K562 (cell line): Measurements from ENCODE around the gene HMX1. TPM values are rescaled to one million over a fixed set of nuclear protein-coding genes. Genes with fewer than 3 reads are reported as not detected.

Source experiments
- ATAC-seq: fragments of 200-7000 bp; cut with Tn5 transposase; 3 replicates; pipeline ENCODE4 v1.9.1; 2020; ENCODE audit warnings: moderate library complexity
- BruUV-seq: library from RNA; stranded (reverse); fragments of 400-500 nt; replicated peaks from 2 replicates; lab custom pipeline; 2021; lab: Mats Ljungman, UMichigan
- CTCF ChIA-PET: fragments of 300-600 bp; formaldehyde crosslinking; extraction: SDS; loops from one replicate; lab custom pipeline; 2021; ENCODE audit warnings: low intra/inter-chr PET ratio; lab: Yijun Ruan, JAX
- POLR2A ChIA-PET: fragments of 300-600, 350-650 bp; sonication (Branson Sonifier 250); formaldehyde crosslinking; extraction: SDS; loops from one replicate; lab custom pipeline; 2021; ENCODE audit warnings: antibody characterized with exemption, inconsistent platforms; lab: Yijun Ruan, JAX
- DNase-seq, 4 experiments: peaks; one replicate each; pipeline versions ENCODE4 v3.0.0 to v3.0.0-alpha.2; 2011 to 2018; ENCODE audit warnings: low spot score in 3 of 4, mixed read lengths in 3 of 4; ENCODE audit errors: extremely low read depth in 1 of 4
- FAIRE-seq: peaks from 2 replicates; lab custom pipeline; 2011; peaks lifted over from hg19 to GRCh38; lab: Jason Lieb, UNC
- H2AFZ ChIP-seq: 2 replicates; pipeline ENCODE4 v1.6.0; 2011; ENCODE audit warnings: low read depth, low read length, control low read depth, inconsistent platforms
- H3K27ac ChIP-seq: fragments of 200-600 bp; 3 replicates; pipeline ENCODE4 v1.8.0; 2011; ENCODE audit warnings: low read depth, mild to moderate bottlenecking, control low read depth, inconsistent platforms, low read length, moderate library complexity, mixed read lengths; ENCODE audit errors: extremely low read depth
- H3K27me3 ChIP-seq, 2 experiments: fragments of 300-600 bp in 1 of 2; 2 replicates in 1 of 2; 3 replicates in 1 of 2; pipeline versions ENCODE4 v1.6.0 to v1.8.0; 2011; ENCODE audit warnings: inconsistent platforms in 2 of 2, low read length in 2 of 2, mild to moderate bottlenecking in 1 of 2, mixed read lengths in 1 of 2, moderate library complexity in 1 of 2; ENCODE audit not compliant: control insufficient read depth in 2 of 2, insufficient read depth in 2 of 2
- H3K36me3 ChIP-seq: fragments of 300-600 bp; 3 replicates; pipeline ENCODE4 v1.8.0; 2011; ENCODE audit warnings: mild to moderate bottlenecking, low read length, inconsistent platforms; ENCODE audit not compliant: control insufficient read depth, insufficient read depth
- H3K4me1 ChIP-seq, 2 experiments: fragments of 200-600 bp in 1 of 2; replicated peaks in 1 of 2; 2 replicates in 1 of 2; 3 replicates in 1 of 2; pipeline versions ENCODE4 v1.5.1 to v1.8.0; 2011; ENCODE audit warnings: inconsistent platforms in 2 of 2, low read length in 2 of 2, mild to moderate bottlenecking in 1 of 2, mixed read lengths in 1 of 2, moderate library complexity in 1 of 2; ENCODE audit not compliant: control insufficient read depth in 2 of 2, insufficient read depth in 2 of 2
- H3K4me2 ChIP-seq: 2 replicates; pipeline ENCODE4 v1.6.1; 2011; ENCODE audit warnings: low read length, control low read depth, inconsistent platforms, mixed read lengths; ENCODE audit not compliant: insufficient read depth
- H3K4me3 ChIP-seq: fragments of 200-600 bp; sonication (generic), shearing (Covaris generic); 2 replicates; pipeline ENCODE4 v1.5.1; 2016; ENCODE audit warnings: control low read depth, inconsistent platforms
- H3K79me2 ChIP-seq: fragments of 200-600 bp; 3 replicates; pipeline ENCODE4 v1.8.0; 2011; ENCODE audit warnings: low read length, inconsistent platforms; ENCODE audit not compliant: control insufficient read depth, insufficient read depth
- H3K9ac ChIP-seq, 2 experiments: 2 replicates each; pipeline versions ENCODE4 v1.6.0 to v1.6.1; 2011; ENCODE audit warnings: low read depth in 2 of 2, low read length in 2 of 2, control low read depth in 1 of 2, inconsistent platforms in 1 of 2, mild to moderate bottlenecking in 1 of 2, mixed read lengths in 1 of 2; ENCODE audit not compliant: insufficient read depth in 1 of 2
- H3K9me1 ChIP-seq: one replicate; pipeline ENCODE4 v1.6.0; 2011; ENCODE audit warnings: inconsistent platforms, mild to moderate bottlenecking, low read length, moderate library complexity; ENCODE audit not compliant: control insufficient read depth, insufficient read depth
- H3K9me3 ChIP-seq: replicated peaks from 2 replicates; pipeline ENCODE4 v1.5.1; 2011; ENCODE audit warnings: low read depth, low read length, inconsistent platforms; ENCODE audit not compliant: control insufficient read depth, insufficient read depth
- H4K20me1 ChIP-seq: replicated peaks from 2 replicates; pipeline ENCODE4 v1.6.1; 2011; ENCODE audit warnings: low read length, inconsistent platforms, mixed read lengths; ENCODE audit not compliant: control insufficient read depth, insufficient read depth
- ATF7 ChIP-seq: fragments of 450-650 bp; IDR thresholded peaks from 2 replicates; pipeline ENCODE4 v1.7.1; 2014; ENCODE audit warnings: mild to moderate bottlenecking, moderate library complexity
- BHLHE40 ChIP-seq: IDR thresholded peaks from 2 replicates; pipeline ENCODE4 v1.6.1; 2011; ENCODE audit warnings: low read length, improper control_type of control experiment
- GATAD2A ChIP-seq: fragments of 450-650 bp; IDR thresholded peaks from 2 replicates; pipeline ENCODE4 v1.6.1; 2017
- PYGO2 ChIP-seq: fragments of 450-650 bp; IDR thresholded peaks from 2 replicates; pipeline ENCODE4 v1.6.1; 2016; ENCODE audit warnings: mild to moderate bottlenecking, missing genetic modification characterization, moderate library complexity, missing compliant biosample characterization
- RHOXF2B ChIP-seq: fragments of 250-450 bp; sonication (Bioruptor Pico); conservative IDR thresholded peaks from 2 replicates; pipeline ENCODE4 v1.5.1; 2021
- SIN3B ChIP-seq: fragments of 450-650 bp; IDR thresholded peaks from 2 replicates; pipeline ENCODE4 v1.6.1; 2017; ENCODE audit warnings: low read depth, mild to moderate bottlenecking, moderate library complexity
- SMAD4 ChIP-seq: fragments of 250-450 bp; sonication (Bioruptor Pico); conservative IDR thresholded peaks from 2 replicates; pipeline ENCODE4 v1.8.0; 2021; ENCODE audit warnings: inconsistent platforms, mild to moderate bottlenecking, moderate library complexity
- ZFP30 ChIP-seq: fragments of 250-450 bp; sonication (Bioruptor Pico); IDR thresholded peaks from 2 replicates; pipeline ENCODE4 v1.8.0; 2022; ENCODE audit warnings: moderate library complexity, mild to moderate bottlenecking, inconsistent platforms, borderline replicate concordance
- WGBS: fragments of 100-300 bp; shearing (Covaris generic); methylation state at CpG from one replicate; pipeline ENCODE4 v1.1.6; 2016; ENCODE audit warnings: low coverage, mixed read lengths; ENCODE audit not compliant: insufficient coverage; ENCODE audit errors: missing lambda C conversion rate; 5-methylcytosine and 5-hydroxymethylcytosine counted together
- in situ Hi-C: fragments of 300-500 bp; cut with MboI; formaldehyde crosslinking; loops from 4 replicates; pipeline ENCODE4 v1.15.0; 2018; ENCODE audit warnings: inconsistent platforms, mixed read lengths
- intact Hi-C: fragments of 100-400 bp; cut with micrococcal nuclease; formaldehyde crosslinking; loops from 2 replicates; pipeline ENCODE4 v1.14.2; 2022
- polyA plus RNA-seq, 8 experiments: library from polyadenylated mRNA; depleted of rRNA in 4 of 8; stranded (reverse) in 5 of 8; unstranded in 3 of 8; fragments of >200 nt; fragmentation: Nextera tagmentation in 2 of 8; fragmentation: Illumina TruSeq in 1 of 8; extraction: Ambion mirVana in 2 of 8; extraction: Trizol in 1 of 8; gene quantifications; 2 replicates each; pipeline versions ENCODE4 v1.2.1 to v1.2.3, GENCODE V29; 2011 to 2014; ENCODE audit warnings: inconsistent platforms in 1 of 8, missing spikeins in 1 of 8
- total RNA-seq, 7 experiments: library from RNA; depleted of rRNA in 6 of 7; stranded (reverse); fragments of >200 nt in 6 of 7; fragmentation: Illumina TruSeq in 2 of 7; extraction: Trizol in 2 of 7; gene quantifications; 2 replicates each; pipeline versions ENCODE4 v1.2.1 to v1.2.3, GENCODE V29; 2011 to 2021; ENCODE audit warnings: low replicate concordance in 1 of 7
- TF ChIP-seq, protein P1 (sequence below), 2 experiments: fragments of 450-650 bp in 1 of 2; sonication (generic) in 1 of 2; formaldehyde crosslinking in 1 of 2; IDR thresholded peaks in 1 of 2; conservative IDR thresholded peaks in 1 of 2; 2 replicates each; pipeline versions ENCODE4 v1.6.1 to v1.8.1; 2016 to 2023; ENCODE audit warnings: mild to moderate bottlenecking in 2 of 2, moderate library complexity in 2 of 2, inconsistent platforms in 1 of 2, missing genetic modification reagents in 1 of 2
- TF ChIP-seq, protein P2 (sequence below): fragments of 250-450 bp; sonication (Bioruptor Pico); IDR thresholded peaks from 2 replicates; pipeline ENCODE4 v1.9.0; 2021; ENCODE audit warnings: mild to moderate bottlenecking, inconsistent platforms

HMX1 gene
- total and polyA plus RNA-seq, 9 of the 15 experiments (the other 6 are each of a cell fraction or from before 2014, with no cell fraction given) = not detected

- no peaks in the 10 kb centered on the region for H3K9me1 ChIP-seq
- 0% methylated on average over 5 of the region's 7 CpGs for WGBS
- intact Hi-C loops (no loop called here), in situ Hi-C loops (no loop called here)
- POLR2A ChIA-PET = interaction anchor here (0.5 to 0.6 kb wide), 3 partner anchors 21 to 1493 kb away, joined by 3 read pairs; no protein-coding TSS in a partner anchor
- peaks cover 0 to 21% of the 10 kb centered on the region in 2 experiments; a peak in 4 of 5 replicates for H3K27me3 ChIP-seq
- no peak for ATAC-seq
- no peaks in the 10 kb centered on the region for H3K9me3 ChIP-seq
- TF ChIP-seq SIN3B (no peak), GATAD2A (no peak), ATF7 (peak; percentile 46; the same call in 1 of the 2 replicates)
- TF ChIP-seq, protein P1, sequence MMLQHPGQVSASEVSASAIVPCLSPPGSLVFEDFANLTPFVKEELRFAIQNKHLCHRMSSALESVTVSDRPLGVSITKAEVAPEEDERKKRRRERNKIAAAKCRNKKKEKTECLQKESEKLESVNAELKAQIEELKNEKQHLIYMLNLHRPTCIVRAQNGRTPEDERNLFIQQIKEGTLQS (IDR thresholded peaks at IDR 0.05) = peak; percentile 75
- TF ChIP-seq, protein P1 (CRISPR knock-in tag; conservative IDR thresholded peaks at IDR 0.05) = no peak
- H2AFZ ChIP-seq = no peak overlapping the region
- H3K36me3 ChIP-seq = no peaks in the 10 kb centered on the region
- H3K27ac ChIP-seq = no peak overlapping the region
- H4K20me1 ChIP-seq = no peaks in the 10 kb centered on the region; the same call in 1 of the 2 replicates
- DNase-seq = no peak
- no peak overlapping the region for H3K4me2 ChIP-seq
- no TSS peak for BruUV-seq
- peaks cover 0 to 5% of the 10 kb centered on the region in 2 experiments; a peak in 1 of 5 replicates for H3K4me1 ChIP-seq
- no peak overlapping the region for H3K9ac ChIP-seq
- H3K79me2 ChIP-seq = no peaks in the 10 kb centered on the region
- FAIRE-seq = no peak
- no peak overlapping the region for H3K4me3 ChIP-seq
- CTCF ChIA-PET = no interaction called here
Observed at GRCh38 chr4:8895295-8895694, 23.7 kb upstream of the HMX1 start.

DNA sequence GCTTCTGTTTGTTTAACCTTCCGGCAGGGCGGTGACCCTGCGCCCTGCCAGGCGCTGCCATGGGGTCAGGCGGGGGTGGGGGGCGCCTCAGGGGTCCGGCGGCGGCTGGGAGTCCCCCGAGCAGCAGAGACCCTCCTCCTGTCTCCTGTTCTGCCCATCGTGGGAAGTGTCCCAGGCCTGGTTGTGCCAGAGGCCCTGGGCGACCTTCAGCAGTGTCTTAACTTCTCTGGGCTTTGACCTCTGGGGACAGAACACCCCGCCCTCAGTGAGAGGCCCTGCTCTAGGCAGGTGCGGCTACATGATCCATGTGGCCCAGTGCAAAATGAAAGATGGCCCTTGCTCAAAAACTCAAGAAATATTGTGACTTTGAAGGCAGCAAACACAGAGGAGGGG lies 22.8 kb upstream of the HMX1 start:
- ChIA-PET CTCF (no interaction called here), POLR2A (no interaction called here)
- no peak overlapping the region for H3K27ac ChIP-seq
- H3K36me3 ChIP-seq = no peaks in the 10 kb centered on the region
- H3K9me3 ChIP-seq = no peaks in the 10 kb centered on the region
- H3K9me1 ChIP-seq = no peaks in the 10 kb centered on the region
- in situ Hi-C loops (no loop called here), intact Hi-C loops (no loop called here)
- FAIRE-seq (no peak), ATAC-seq (no peak), DNase-seq (no peak)
- no TSS peak for BruUV-seq
- no peak overlapping the region for H2AFZ ChIP-seq
- no peaks in the 10 kb centered on the region; the same call in 1 of the 2 replicates for H4K20me1 ChIP-seq
- no peak overlapping the region for H3K9ac ChIP-seq
- no peaks in the 10 kb centered on the region for H3K79me2 ChIP-seq
- WGBS = 2% methylated on average over 7 of the region's 14 CpGs
- H3K4me2 ChIP-seq = no peak overlapping the region
- H3K4me1 ChIP-seq = peaks cover 0 to 5% of the 10 kb centered on the region in 2 experiments; a peak in 1 of 5 replicates
- H3K4me3 ChIP-seq = no peak overlapping the region
- peaks cover 0 to 24% of the 10 kb centered on the region in 2 experiments; a peak in 4 of 5 replicates for H3K27me3 ChIP-seq
- TF ChIP-seq, protein P2, sequence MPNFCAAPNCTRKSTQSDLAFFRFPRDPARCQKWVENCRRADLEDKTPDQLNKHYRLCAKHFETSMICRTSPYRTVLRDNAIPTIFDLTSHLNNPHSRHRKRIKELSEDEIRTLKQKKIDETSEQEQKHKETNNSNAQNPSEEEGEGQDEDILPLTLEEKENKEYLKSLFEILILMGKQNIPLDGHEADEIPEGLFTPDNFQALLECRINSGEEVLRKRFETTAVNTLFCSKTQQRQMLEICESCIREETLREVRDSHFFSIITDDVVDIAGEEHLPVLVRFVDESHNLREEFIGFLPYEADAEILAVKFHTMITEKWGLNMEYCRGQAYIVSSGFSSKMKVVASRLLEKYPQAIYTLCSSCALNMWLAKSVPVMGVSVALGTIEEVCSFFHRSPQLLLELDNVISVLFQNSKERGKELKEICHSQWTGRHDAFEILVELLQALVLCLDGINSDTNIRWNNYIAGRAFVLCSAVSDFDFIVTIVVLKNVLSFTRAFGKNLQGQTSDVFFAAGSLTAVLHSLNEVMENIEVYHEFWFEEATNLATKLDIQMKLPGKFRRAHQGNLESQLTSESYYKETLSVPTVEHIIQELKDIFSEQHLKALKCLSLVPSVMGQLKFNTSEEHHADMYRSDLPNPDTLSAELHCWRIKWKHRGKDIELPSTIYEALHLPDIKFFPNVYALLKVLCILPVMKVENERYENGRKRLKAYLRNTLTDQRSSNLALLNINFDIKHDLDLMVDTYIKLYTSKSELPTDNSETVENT = no peak
- no peak for TF ChIP-seq SMAD4 (CRISPR knock-in tag)
- TF ChIP-seq ZFP30 = no peak
- TF ChIP-seq BHLHE40 = no peak
- no peak for TF ChIP-seq RHOXF2B
- no peak for TF ChIP-seq PYGO2 (tag)
